Activated effector memory CD4-positive, alpha-beta T cell treated with anti-CD3 and anti-CD28 coated beads, Interleukin-2, amount 50 U/mL, for 16 hours (primary cell): ENCODE results near the gene SMIM3.
"Not testable (repeated sequence)": the region's sequence is repeated elsewhere in the genome, so short reads cannot be mapped to it uniquely, and the experiment has no call there.

Source experiments
- DNase-seq: peaks from one replicate; pipeline ENCODE4 v3.0.0-alpha.2; 2020

The SMIM3 gene

GRCh38 chr5:150765799-150766169 is 12.8 kb upstream of the SMIM3 start:
- DNase-seq = no peak

GRCh38 chr5:150766251-150766650 is 12.3 kb upstream of the SMIM3 start:
- no peak for DNase-seq

GRCh38 chr5:150771034-150771795 is 7.3 kb upstream of the SMIM3 start:
- no peak for DNase-seq

GRCh38 chr5:150774145-150774544 is 4.4 kb upstream of the SMIM3 start:
- no peak for DNase-seq

- DNase-seq = no peak
Observed at GRCh38 chr5:150777685-150778084, 872 bp upstream of the SMIM3 start.

GRCh38 chr5:150778088-150778516 is 455 bp upstream of the SMIM3 start:
- no peak for DNase-seq

GRCh38 chr5:150779397-150780186 is 1.0 kb downstream of the SMIM3 start:
- DNase-seq = no peak

- no peak for DNase-seq
Observed at GRCh38 chr5:150780187-150780692, 1.7 kb downstream of the SMIM3 start.

- no peak for DNase-seq
Observed at GRCh38 chr5:150780816-150781221, 2.3 kb downstream of the SMIM3 start.

GRCh38 chr5:150781706-150782614 is 3.4 kb downstream of the SMIM3 start:
- DNase-seq = no peak

GRCh38 chr5:150782850-150783249 is 4.3 kb downstream of the SMIM3 start:
- DNase-seq = no peak

- peak; percentile 84 for DNase-seq
Observed at GRCh38 chr5:150783422-150783928, 4.9 kb downstream of the SMIM3 start.

GRCh38 chr5:150785950-150786349 is 7.4 kb downstream of the SMIM3 start:
- DNase-seq = no peak

GRCh38 chr5:150786876-150787275 is 8.3 kb downstream of the SMIM3 start:
- DNase-seq = no peak

- DNase-seq = no peak
Observed at GRCh38 chr5:150787656-150788055, 9.1 kb downstream of the SMIM3 start.

- DNase-seq = no peak
Observed at GRCh38 chr5:150788977-150789376, 10.4 kb downstream of the SMIM3 start.

GRCh38 chr5:150789450-150789849 is 10.9 kb downstream of the SMIM3 start:
- no peak for DNase-seq

- peak; percentile 85 for DNase-seq
Observed at GRCh38 chr5:150789943-150790611, 11.5 kb downstream of the SMIM3 start.

GRCh38 chr5:150791536-150791935 is 13.0 kb downstream of the SMIM3 start:
- DNase-seq = no peak

- DNase-seq = not testable (repeated sequence)
Observed at GRCh38 chr5:150793423-150793888, 14.9 kb downstream of the SMIM3 start.

- DNase-seq = no peak
Observed at GRCh38 chr5:150794927-150795326, 16.4 kb downstream of the SMIM3 start.

GRCh38 chr5:150797384-150797783 is 18.8 kb downstream of the SMIM3 start:
- no peak for DNase-seq
